ENCODE data around the gene VWA5B1.

DNA sequence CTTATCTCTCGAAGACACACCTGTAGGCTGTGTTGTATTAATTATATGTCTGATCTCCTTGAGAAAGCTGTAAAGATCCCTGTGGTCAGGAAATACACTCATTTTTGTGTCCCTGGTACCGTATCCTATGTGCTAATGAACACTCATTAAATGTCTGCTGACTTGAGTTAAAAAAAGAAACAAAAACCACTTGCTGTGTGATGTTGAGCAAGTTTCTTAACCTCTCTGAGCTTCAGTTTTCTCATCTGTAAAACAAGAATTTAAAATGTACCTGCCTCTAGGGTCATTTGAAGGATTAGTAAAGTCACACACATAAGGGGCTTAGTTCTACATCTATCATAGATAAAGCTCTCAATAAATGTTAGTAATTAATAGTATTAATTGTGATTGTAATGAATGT is 91.3 kb downstream of the VWA5B1 start:
- TF ChIP-seq POLR2A (IDR thresholded peaks at IDR 0.05) (no peak), POLR2AphosphoS5 (IDR thresholded peaks at IDR 0.05) (no peak), EP300 (IDR thresholded peaks at IDR 0.05) (no peak)
- TF ChIP-seq, protein P1, sequence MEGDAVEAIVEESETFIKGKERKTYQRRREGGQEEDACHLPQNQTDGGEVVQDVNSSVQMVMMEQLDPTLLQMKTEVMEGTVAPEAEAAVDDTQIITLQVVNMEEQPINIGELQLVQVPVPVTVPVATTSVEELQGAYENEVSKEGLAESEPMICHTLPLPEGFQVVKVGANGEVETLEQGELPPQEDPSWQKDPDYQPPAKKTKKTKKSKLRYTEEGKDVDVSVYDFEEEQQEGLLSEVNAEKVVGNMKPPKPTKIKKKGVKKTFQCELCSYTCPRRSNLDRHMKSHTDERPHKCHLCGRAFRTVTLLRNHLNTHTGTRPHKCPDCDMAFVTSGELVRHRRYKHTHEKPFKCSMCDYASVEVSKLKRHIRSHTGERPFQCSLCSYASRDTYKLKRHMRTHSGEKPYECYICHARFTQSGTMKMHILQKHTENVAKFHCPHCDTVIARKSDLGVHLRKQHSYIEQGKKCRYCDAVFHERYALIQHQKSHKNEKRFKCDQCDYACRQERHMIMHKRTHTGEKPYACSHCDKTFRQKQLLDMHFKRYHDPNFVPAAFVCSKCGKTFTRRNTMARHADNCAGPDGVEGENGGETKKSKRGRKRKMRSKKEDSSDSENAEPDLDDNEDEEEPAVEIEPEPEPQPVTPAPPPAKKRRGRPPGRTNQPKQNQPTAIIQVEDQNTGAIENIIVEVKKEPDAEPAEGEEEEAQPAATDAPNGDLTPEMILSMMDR (IDR thresholded peaks at IDR 0.05), result no peak
